ENCODE results near the gene SH3GL1. TPM values are rescaled to one million over a fixed set of nuclear protein-coding genes. Genes with fewer than 3 reads are reported as not detected.

The SH3GL1 gene
- total RNA-seq, 2 donors from 2014 or later, result 35.4 to 54.7 TPM

GRCh38 chr19:4414800-4415321, 14.5 kb upstream of the SH3GL1 start:
- Histone ChIP-seq H3K4me1 (replicated peaks) (peaks cover 3% of the 10 kb centered on the region), H3K27me3 (replicated peaks; ENCODE audit: insufficient read depth) (no peaks in the 10 kb centered on the region), H3K4me3 (no peak overlapping the region), H3K27ac (no peak overlapping the region), H3K36me3 (no peaks in the 10 kb centered on the region), H3K9me3 (no peaks in the 10 kb centered on the region)
- DNase-seq (ENCODE audit: low spot score), result no peak
- TF ChIP-seq, protein P1, sequence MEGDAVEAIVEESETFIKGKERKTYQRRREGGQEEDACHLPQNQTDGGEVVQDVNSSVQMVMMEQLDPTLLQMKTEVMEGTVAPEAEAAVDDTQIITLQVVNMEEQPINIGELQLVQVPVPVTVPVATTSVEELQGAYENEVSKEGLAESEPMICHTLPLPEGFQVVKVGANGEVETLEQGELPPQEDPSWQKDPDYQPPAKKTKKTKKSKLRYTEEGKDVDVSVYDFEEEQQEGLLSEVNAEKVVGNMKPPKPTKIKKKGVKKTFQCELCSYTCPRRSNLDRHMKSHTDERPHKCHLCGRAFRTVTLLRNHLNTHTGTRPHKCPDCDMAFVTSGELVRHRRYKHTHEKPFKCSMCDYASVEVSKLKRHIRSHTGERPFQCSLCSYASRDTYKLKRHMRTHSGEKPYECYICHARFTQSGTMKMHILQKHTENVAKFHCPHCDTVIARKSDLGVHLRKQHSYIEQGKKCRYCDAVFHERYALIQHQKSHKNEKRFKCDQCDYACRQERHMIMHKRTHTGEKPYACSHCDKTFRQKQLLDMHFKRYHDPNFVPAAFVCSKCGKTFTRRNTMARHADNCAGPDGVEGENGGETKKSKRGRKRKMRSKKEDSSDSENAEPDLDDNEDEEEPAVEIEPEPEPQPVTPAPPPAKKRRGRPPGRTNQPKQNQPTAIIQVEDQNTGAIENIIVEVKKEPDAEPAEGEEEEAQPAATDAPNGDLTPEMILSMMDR (IDR thresholded peaks at IDR 0.05), result no peak
- TF ChIP-seq POLR2A (IDR thresholded peaks at IDR 0.05) (no peak), POLR2AphosphoS5 (IDR thresholded peaks at IDR 0.05) (no peak)
- 41% methylated on average over 9 of the region's 9 CpGs for WGBS
- intact Hi-C loops (cut with DNase I), result no loop called here

GRCh38 chr19:4414144-4414799, 13.9 kb upstream of the SH3GL1 start:
- TF ChIP-seq POLR2AphosphoS5 (IDR thresholded peaks at IDR 0.05) (no peak), POLR2A (IDR thresholded peaks at IDR 0.05) (no peak)
- TF ChIP-seq, protein P1 (IDR thresholded peaks at IDR 0.05), result no peak
- Histone ChIP-seq H3K4me3 (no peak overlapping the region), H3K36me3 (no peaks in the 10 kb centered on the region), H3K9me3 (no peaks in the 10 kb centered on the region), H3K27ac (no peak overlapping the region), H3K4me1 (replicated peaks) (peaks cover 3% of the 10 kb centered on the region), H3K27me3 (replicated peaks; ENCODE audit: insufficient read depth) (no peaks in the 10 kb centered on the region)
- WGBS, result 88% methylated on average over 7 of the region's 7 CpGs
- intact Hi-C loops (cut with DNase I), result no loop called here
- DNase-seq (ENCODE audit: low spot score), result no peak

DNA sequence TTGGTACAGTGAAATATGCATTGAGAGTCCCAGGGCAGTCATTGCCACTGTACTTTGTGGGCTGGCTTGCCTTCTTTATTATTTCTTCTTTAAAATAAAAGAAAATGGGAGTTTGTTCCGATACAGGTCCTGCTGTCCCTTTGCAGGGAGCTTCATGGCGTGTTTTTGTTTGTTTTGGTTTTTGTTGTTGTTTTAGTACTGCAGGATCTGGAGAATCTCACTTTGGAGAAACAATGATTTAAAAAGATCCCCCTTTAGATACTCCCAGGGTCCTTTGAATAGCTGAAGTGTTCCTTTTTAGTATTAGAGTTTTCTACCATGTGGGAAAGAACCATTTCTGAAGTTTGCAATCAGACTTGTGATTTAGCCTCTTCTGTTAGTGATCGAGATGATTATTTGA, 13.2 kb upstream of the SH3GL1 start:
- no peak for DNase-seq (ENCODE audit: low spot score)
- TF ChIP-seq POLR2AphosphoS5 (IDR thresholded peaks at IDR 0.05), result no peak
- TF ChIP-seq, protein P1 (IDR thresholded peaks at IDR 0.05), result no peak
- no peak for TF ChIP-seq POLR2A (IDR thresholded peaks at IDR 0.05)
- peaks cover 3% of the 10 kb centered on the region for H3K4me1 ChIP-seq (replicated peaks)
- intact Hi-C loops (cut with DNase I), result no loop called here
- H3K9me3 ChIP-seq, result no peaks in the 10 kb centered on the region
- 89% methylated on average over 3 of the region's 3 CpGs for WGBS
- H3K4me3 ChIP-seq, result no peak overlapping the region
- no peaks in the 10 kb centered on the region for H3K27me3 ChIP-seq (replicated peaks; ENCODE audit: insufficient read depth)
- no peak overlapping the region for H3K27ac ChIP-seq
- H3K36me3 ChIP-seq, result no peaks in the 10 kb centered on the region

DNA sequence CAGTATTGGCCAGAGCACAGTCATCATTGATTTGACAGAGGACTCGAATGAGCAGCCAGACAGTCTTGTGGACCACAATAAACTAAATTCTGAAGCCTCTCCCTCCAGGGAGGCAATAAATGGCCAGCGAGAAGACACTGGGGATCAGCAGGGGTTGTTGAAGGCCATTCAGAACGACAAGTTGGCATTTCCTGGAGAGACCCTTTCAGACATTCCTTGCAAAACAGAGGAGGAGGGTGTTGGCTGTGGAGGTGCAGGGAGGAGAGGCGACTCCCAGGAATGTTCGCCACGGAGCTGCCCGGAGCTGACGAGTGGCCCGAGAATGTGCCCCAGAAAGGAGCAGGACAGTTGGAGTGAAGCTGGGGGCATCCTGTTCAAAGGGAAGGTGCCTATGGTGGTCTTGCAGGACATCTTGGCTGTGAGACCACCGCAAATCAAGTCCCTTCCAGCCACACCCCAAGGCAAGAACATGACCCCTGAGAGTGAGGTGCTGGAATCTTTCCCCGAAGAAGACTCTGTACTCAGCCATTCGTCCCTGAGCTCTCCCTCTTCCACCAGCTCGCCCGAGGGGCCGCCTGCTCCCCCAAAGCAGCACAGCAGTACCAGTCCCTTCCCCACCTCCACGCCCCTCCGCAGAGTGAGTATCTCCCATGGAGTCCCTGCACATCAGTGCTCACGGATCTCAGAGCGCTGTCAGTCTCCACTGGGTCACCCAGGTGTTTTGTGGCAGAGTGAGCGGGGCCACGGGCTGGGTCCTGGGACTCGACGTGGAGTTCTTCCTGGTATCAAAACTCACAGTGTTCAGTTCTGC, 9.0 kb upstream of the SH3GL1 start:
- no peaks in the 10 kb centered on the region for H3K9me3 ChIP-seq
- intact Hi-C loops (cut with DNase I), result loop anchor here (10.0 kb wide), 1 partner anchor 145 kb away; no protein-coding TSS in a partner anchor
- H3K4me1 ChIP-seq (replicated peaks), result no peaks in the 10 kb centered on the region
- TF ChIP-seq, protein P1 (IDR thresholded peaks at IDR 0.05), result no peak
- TF ChIP-seq POLR2A (IDR thresholded peaks at IDR 0.05) (no peak), POLR2AphosphoS5 (IDR thresholded peaks at IDR 0.05) (no peak)
- H3K27me3 ChIP-seq (replicated peaks; ENCODE audit: insufficient read depth), result no peaks in the 10 kb centered on the region
- H3K36me3 ChIP-seq, result no peaks in the 10 kb centered on the region
- 93% methylated on average over 23 of the region's 23 CpGs for WGBS
- no peak overlapping the region for H3K27ac ChIP-seq
- no peak for DNase-seq (ENCODE audit: low spot score)
- no peak overlapping the region for H3K4me3 ChIP-seq

Data from prostate gland (tissue), 2 donors.